H1 (cell line): ENCODE data around the gene SORBS1. TPM values are rescaled to one million over a fixed set of nuclear protein-coding genes. Genes with fewer than 3 reads are reported as not detected.
A peak's percentile ranks its signal among the peaks of the same experiment; 100 is the strongest.

Source experiments
- CHD1 ChIP-seq: IDR thresholded peaks from 2 replicates; pipeline ENCODE4 v1.6.1; 2012; ENCODE audit warnings: low read depth, low read length, improper control_type of control experiment
- EGR1 ChIP-seq: IDR thresholded peaks from 2 replicates; pipeline ENCODE4 v1.6.1; 2011; ENCODE audit warnings: low read depth, low read length, borderline replicate concordance
- FOSL1 ChIP-seq: IDR thresholded peaks from 2 replicates; pipeline ENCODE4 v1.6.1; 2011; ENCODE audit warnings: mild to moderate bottlenecking, low read depth, low read length, moderate library complexity; ENCODE audit not compliant: insufficient read depth
- POLR2A ChIP-seq, 2 experiments: IDR thresholded peaks; 1 replicate in 1 of 2; 2 replicates in 1 of 2; pipeline ENCODE4 v1.6.1; 2011; ENCODE audit warnings: low read depth in 2 of 2, low read length in 2 of 2, mild to moderate bottlenecking in 2 of 2; ENCODE audit errors: control extremely low read depth in 1 of 2
- RAD21 ChIP-seq, 2 experiments: IDR thresholded peaks in 1 of 2; conservative IDR thresholded peaks in 1 of 2; 2 replicates each; pipeline ENCODE4 v1.6.1; 2011; ENCODE audit warnings: low read depth in 2 of 2, low read length in 2 of 2, improper control_type of control experiment in 1 of 2, inconsistent platforms in 1 of 2, mild to moderate bottlenecking in 1 of 2, moderate library complexity in 1 of 2
- SIRT6 ChIP-seq: IDR thresholded peaks from one replicate; pipeline ENCODE4 v1.7.1; 2012; ENCODE audit warnings: low read length, inconsistent platforms
- polyA plus RNA-seq, 7 experiments: library from polyadenylated mRNA; depleted of rRNA in 3 of 7; stranded (reverse) in 5 of 7; unstranded in 2 of 7; fragments of >200 nt in 5 of 7; fragments of 200-250 nt in 2 of 7; gene quantifications; 1 replicate in 5 of 7; 2 replicates in 1 of 7; 4 replicates in 1 of 7; pipeline versions ENCODE4 v1.2.1 to v1.2.3, GENCODE V29; 2011 to 2013; ENCODE audit warnings: missing spikeins in 2 of 7, mixed read lengths in 2 of 7
- total RNA-seq: library from RNA; stranded (reverse); fragmentation: NEBNext Ultra II Directional; extraction: Animal tissue kit (Norgen Biotek cat#: 25700); gene quantifications from 2 replicates; pipeline ENCODE4 v1.2.1, GENCODE V29; 2021
- TF ChIP-seq, protein P1 (sequence below), 3 experiments: IDR thresholded peaks; 1 replicate in 2 of 3; 2 replicates in 1 of 3; pipeline versions ENCODE4 v1.5.1 to v1.6.1; 2011; ENCODE audit warnings: low read length in 3 of 3, mild to moderate bottlenecking in 3 of 3, inconsistent platforms in 2 of 3, low read depth in 1 of 3, moderate library complexity in 1 of 3; ENCODE audit not compliant: insufficient read depth in 1 of 3; ENCODE audit errors: control extremely low read depth in 1 of 3

Gene SORBS1
- total and polyA plus RNA-seq, 2 of the 8 experiments (the other 6 are each of a cell fraction or from before 2014, with no cell fraction given) = 16.0 to 35.0 TPM

GRCh38 chr10:95467162-95467599 lies 94.0 kb downstream of the SORBS1 start (continued):
- TF ChIP-seq CHD1 = no peak
- TF ChIP-seq, protein P1, sequence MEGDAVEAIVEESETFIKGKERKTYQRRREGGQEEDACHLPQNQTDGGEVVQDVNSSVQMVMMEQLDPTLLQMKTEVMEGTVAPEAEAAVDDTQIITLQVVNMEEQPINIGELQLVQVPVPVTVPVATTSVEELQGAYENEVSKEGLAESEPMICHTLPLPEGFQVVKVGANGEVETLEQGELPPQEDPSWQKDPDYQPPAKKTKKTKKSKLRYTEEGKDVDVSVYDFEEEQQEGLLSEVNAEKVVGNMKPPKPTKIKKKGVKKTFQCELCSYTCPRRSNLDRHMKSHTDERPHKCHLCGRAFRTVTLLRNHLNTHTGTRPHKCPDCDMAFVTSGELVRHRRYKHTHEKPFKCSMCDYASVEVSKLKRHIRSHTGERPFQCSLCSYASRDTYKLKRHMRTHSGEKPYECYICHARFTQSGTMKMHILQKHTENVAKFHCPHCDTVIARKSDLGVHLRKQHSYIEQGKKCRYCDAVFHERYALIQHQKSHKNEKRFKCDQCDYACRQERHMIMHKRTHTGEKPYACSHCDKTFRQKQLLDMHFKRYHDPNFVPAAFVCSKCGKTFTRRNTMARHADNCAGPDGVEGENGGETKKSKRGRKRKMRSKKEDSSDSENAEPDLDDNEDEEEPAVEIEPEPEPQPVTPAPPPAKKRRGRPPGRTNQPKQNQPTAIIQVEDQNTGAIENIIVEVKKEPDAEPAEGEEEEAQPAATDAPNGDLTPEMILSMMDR (IDR thresholded peaks at IDR 0.05; ENCODE audit: control extremely low read depth in 1 of 3, insufficient read depth in 1 of 3, low read depth in 1 of 3, low read length in 3 of 3) = peak; percentile 35 to 43 (median 39); a peak in 3 of 4 replicates
- TF ChIP-seq FOSL1 = no peak
- no peak for TF ChIP-seq EGR1
- TF ChIP-seq RAD21 (IDR thresholded peaks at IDR 0.05 in 1 of 2, conservative IDR thresholded peaks at IDR 0.05 in 1 of 2; ENCODE audit: low read depth in 2 of 2, low read length in 2 of 2) = peak; percentile 36 to 49
- no peak for TF ChIP-seq POLR2A (IDR thresholded peaks at IDR 0.05; ENCODE audit: control extremely low read depth in 1 of 2, low read depth in 2 of 2, low read length in 2 of 2)
- no peak for TF ChIP-seq SIRT6
